Stimulated activated CD8-positive, alpha-beta memory T cell treated with anti-CD3 and anti-CD28 coated beads, Interleukin-4, amount 100 ng/mL, for 24 hours (primary cell): ENCODE data around the gene MANF.

Experiments used
- DNase-seq: peaks from one replicate; pipeline ENCODE4 v3.0.0-alpha.2; 2020; ENCODE audit warnings: low read depth

The MANF gene

GRCh38 chr3:51390246-51391074 lies 5.4 kb downstream of the MANF start:
- DNase-seq = no peak

- peak; percentile 98 for DNase-seq
Observed at GRCh38 chr3:51391075-51391565, 6.0 kb downstream of the MANF start, which contains the start of gene RBM15B. RBM15B (plus strand) TSS chr3:51391285; CDS start chr3:51391400, 115 bp downstream.

- peak; percentile 11 for DNase-seq
Observed at GRCh38 chr3:51391566-51392354, 6.7 kb downstream of the MANF start.

DNA sequence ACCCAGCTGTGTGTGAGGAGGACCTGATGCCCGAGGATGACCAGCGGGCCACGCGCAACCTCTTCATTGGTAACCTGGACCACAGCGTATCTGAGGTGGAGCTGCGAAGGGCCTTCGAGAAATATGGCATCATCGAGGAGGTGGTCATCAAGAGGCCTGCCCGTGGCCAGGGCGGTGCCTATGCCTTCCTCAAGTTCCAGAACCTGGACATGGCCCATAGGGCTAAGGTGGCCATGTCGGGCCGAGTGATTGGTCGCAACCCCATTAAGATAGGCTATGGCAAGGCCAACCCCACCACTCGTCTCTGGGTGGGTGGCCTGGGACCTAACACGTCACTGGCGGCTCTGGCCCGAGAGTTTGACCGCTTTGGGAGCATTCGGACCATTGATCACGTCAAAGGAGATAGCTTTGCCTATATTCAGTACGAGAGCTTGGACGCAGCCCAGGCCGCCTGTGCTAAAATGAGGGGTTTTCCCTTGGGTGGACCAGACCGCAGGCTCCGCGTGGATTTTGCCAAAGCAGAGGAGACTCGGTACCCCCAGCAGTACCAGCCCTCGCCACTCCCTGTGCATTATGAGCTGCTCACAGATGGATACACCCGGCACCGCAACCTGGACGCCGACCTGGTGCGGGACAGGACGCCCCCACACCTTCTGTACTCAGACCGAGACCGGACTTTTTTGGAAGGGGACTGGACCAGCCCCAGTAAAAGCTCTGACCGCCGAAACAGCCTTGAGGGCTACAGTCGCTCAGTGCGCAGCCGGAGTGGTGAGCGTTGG lies 7.5 kb downstream of the MANF start:
- DNase-seq = no peak

GRCh38 chr3:51393134-51393495 lies 8.0 kb downstream of the MANF start:
- no peak for DNase-seq

DNA sequence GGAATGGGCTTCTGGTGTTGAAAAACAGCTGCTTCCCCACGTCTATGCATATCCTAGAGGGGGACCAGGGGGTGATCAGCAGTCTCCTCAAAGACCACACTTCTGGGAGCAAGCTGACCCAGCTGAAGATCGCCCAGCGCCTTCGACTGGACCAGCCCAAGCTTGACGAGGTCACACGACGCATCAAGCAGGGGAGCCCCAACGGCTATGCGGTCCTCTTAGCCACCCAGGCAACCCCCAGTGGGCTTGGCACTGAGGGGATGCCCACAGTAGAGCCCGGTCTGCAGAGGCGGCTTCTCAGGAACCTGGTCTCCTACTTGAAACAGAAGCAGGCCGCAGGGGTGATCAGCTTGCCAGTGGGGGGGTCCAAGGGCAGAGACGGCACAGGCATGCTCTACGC lies 8.5 kb downstream of the MANF start:
- no peak for DNase-seq

DNA sequence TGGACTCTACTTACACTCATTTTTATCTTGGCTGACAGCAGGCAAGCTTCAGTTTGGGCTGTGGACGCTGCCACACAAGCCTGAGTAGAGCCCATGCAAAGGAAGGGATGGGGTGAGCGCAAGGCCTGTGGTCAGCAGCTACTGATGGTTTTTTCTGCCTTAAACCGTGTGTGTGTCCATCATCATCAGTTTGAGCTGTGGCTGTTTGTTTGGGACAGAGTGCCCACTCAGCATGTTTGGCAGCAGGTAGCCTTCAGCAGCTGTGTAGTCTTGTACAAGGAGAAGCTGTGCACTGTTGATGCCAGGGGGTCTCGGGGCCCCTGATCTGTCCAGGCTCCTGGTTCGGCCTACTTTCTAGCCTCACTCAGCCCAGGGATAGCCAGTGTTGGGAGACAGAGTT lies 9.4 kb downstream of the MANF start:
- no peak for DNase-seq

- DNase-seq = no peak
Observed at GRCh38 chr3:51395493-51396213, 10.6 kb downstream of the MANF start.

DNA sequence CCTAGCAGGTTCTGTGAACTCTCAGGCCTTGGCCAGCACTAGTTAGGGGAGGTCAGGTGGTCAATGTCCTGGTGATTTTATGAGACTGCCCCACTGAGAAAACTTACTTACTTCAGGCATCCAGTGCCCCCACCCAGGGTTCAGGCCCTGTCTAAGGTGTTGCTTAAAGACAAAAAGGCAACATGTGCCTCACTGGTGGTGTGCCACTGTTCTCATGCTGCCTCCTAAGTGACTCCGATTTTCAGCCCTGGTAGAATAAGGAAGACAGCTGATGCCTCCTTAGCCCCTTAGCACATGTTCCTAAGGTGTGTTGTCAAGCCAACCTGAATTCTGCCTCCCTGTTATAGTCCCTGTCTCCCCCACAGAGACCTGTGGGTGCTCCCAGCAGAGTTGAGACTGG lies 11.3 kb downstream of the MANF start:
- DNase-seq = no peak

DNA sequence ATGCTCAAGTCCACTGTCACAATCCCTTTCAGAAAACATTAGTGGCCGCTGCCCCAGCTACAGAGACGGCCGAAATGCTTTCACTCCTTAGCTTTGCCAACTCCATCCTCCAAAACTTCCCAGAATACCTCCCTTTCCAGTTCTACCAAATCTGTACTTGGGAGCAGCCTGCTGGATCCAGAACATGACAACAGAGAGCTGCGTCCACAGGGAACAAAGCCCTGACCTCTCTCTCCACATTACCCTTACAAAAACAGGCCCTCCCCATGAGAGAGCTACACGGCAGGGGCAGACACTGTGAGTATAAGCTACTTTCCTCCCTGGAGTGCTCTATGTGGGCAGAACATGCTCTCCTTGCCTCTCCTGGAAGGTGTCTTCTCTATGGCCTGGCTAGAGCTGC lies 12.3 kb downstream of the MANF start:
- no peak for DNase-seq

DNA sequence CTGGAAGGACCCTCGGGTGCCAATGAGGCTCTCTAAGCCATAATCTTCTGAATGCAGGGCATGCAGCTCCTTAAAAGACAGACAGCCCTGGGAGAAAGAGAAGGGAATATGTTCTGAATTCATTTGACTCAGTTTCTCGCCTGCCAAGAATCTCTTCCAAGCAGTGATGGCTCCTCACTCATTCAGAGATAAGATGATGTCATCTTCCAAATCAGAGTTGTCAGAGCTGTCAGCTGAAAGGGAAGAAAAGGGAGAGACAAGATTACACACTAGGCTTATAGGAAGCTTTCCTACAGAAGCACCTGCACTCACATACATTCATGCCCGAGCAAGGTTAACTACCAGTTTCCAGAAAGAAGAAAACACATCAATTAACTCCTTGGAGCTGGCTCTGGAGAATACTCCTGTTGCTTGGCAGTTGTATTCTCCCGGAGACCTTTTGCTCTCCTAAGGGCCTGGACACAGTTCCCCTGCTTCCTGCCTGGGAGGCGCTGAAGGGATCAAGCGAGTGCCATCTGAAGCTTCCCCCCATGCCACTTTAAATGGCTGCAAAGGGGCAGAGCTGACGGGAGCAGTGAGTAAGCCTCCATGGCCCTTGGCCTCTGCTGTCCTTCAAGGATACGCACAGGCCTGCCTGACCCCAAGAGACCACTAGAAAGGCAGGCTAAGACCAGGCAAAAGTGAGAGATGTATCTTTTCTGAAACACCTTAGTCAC lies 13.7 kb downstream of the MANF start:
- no peak for DNase-seq

DNA sequence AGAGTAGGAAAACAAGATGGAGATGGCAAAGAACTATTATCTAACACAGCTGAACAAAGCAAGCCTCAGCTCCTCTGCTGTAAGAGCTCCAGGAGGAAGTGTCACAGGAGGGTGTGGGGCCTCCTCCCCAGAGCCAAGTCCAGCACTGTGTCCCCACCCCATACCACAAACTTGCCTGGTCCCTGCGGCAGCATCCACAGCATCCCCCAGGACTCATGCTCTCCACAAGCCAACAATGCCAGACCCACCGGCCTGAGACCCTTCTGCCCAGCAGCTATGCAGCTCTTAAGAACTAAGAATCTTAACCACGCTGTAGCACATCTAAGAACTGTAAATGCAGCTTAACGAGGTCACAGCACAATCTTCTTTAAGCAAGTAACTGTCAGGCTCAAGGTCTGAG lies 15.1 kb downstream of the MANF start:
- no peak for DNase-seq

DNA sequence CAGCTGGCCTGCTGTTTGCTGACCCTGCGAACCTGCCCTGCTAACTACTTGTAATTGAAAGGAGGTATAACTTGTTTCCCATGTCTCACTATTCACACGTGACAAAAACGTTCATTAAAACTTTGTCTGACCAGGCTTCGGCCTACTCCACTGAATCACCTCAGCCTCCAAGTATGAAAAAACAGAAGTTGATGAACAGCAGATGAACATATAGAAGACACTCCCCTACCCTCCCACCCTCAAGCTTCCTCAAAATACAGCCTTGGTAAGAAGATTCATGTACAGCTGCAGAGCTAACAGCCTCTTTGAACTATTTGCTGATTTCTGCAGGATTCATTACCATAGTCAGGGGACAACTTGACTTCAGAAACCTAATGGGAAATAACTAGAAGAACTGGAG lies 16.6 kb downstream of the MANF start:
- no peak for DNase-seq

DNA sequence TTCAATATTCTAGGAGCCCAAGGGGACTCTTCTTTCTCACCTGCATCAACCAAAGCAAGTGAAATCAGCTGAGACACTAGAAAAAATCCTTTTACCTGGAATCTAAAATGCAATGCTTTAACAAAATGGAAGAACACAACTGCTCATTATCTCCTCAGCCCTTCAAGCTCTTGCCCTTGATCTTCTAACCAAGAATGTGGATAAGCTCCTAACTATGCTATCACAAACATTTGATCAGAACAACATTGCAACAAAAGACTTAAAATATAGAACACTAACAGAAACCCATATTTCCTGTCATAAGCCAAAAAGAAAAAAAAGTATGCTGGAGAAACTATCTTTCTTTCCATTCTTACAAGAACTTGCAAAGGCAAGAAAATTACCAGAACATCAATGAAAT lies 18.6 kb downstream of the MANF start:
- no peak for DNase-seq

- no peak for DNase-seq
Observed at GRCh38 chr3:51408021-51408420, 22.9 kb downstream of the MANF start.

- no peak for DNase-seq
Observed at GRCh38 chr3:51408813-51409212, 23.7 kb downstream of the MANF start.

- DNase-seq = no peak
Observed at GRCh38 chr3:51422211-51422610, 37.1 kb downstream of the MANF start.

- DNase-seq = no peak
Observed at GRCh38 chr3:51426921-51427320, 41.8 kb downstream of the MANF start.

- DNase-seq = no peak
Observed at GRCh38 chr3:51429138-51429537, 44.0 kb downstream of the MANF start.

DNA sequence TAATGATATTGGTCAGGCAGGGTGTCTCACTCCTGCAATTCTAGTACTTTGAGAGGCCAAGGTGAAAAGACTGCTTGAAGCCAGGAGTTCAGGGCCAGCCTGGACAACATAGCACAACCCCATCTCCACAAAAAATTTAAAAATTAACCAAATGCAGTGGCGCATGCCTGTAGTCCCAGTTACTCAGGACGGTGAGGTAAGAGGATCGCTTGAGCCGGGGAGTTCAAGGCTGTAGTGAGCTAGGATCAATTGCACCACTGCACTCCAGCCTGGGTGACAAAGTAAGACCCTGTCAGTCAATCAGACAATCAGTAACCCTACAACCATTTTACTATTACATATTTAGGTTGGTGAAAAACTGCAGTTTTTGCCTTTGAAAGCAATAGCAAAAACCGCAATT lies 49.0 kb downstream of the MANF start:
- DNase-seq = no peak

DNA sequence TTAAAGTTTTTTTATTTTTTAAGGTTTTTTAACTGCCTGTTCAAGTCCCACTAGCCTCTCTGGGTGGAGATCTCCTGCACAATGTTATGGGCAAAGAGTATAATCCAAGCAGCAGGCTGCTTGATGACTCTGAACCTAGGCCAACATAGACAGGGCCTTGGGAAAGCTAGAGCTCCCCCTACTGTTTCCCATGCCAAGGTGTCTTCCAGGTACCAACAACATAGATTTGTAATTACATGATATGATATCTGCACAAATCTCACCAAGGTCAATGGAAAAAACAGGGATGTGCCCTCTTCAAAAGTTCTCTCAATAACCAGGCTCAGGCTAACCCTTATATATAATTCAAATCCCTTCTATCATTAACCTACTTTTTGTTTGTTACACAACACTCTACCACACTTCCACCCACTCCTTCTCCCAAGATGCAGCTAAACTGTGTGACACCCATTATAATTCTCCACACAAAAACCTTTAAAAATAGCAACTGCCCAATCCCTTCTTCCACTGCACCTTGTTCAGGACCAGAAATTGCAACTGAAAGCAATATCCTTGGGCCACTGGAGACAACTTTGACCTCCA lies 49.7 kb downstream of the MANF start:
- peak; percentile 1 for DNase-seq
